ENCODE data around the gene ASB18. TPM values are rescaled to one million over a fixed set of nuclear protein-coding genes. Genes with fewer than 3 reads are reported as not detected.

The ASB18 gene
- total and polyA plus RNA-seq, 2 of the 8 experiments (the other 6 are each of a cell fraction or from before 2014, with no cell fraction given): not detected

DNA sequence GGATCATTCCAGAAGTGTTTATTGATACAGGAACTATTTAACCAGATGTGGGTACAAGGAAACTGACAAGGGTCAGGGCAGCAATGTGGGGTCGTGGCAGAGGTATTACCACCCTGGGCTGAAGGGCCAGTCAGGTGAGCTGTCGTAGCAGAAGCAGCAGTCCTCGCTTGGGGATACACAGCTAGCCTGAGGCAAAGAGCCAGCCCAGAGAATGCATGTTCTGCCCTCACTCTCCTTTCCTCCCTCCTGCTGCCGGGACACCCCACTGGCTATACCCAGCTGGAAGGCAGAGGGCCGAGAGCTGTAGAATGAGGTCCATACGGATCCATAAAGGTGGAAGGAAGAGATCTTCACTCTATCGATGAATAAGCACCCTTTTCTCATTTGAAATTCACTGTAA lies 63.8 kb downstream of the ASB18 start (continued):
- TF ChIP-seq RAD21 (IDR thresholded peaks at IDR 0.05 in 1 of 2, conservative IDR thresholded peaks at IDR 0.05 in 1 of 2; ENCODE audit: low read depth in 2 of 2, low read length in 2 of 2) (no peak), USF2 (IDR thresholded peaks at IDR 0.05; ENCODE audit: low read length) (no peak), ZNF274 (IDR thresholded peaks at IDR 0.05; ENCODE audit: borderline replicate concordance, extremely low read depth, low read length) (no peak), CTBP2 (IDR thresholded peaks at IDR 0.05; ENCODE audit: borderline replicate concordance, insufficient read depth, insufficient read length, low read length) (no peak)

Data from H1 (cell line).